Measurements from ENCODE around the gene ZC3H12C.

ZC3H12C gene

GRCh38 chr11:110176366-110177085 is 83.3 kb downstream of the ZC3H12C start:
- Histone ChIP-seq H4K8ac (ENCODE audit: low read depth, low read length) (no peak overlapping the region), H2BK5ac (ENCODE audit: low read length) (no peak overlapping the region), H2BK15ac (replicated peaks; ENCODE audit: low read depth) (no peak overlapping the region), H3K27me3 (ENCODE audit: insufficient read depth, low read length, poor library complexity) (no peaks in the 10 kb centered on the region), H3K79me1 (ENCODE audit: low read length) (no peaks in the 10 kb centered on the region), H3K36me3 (ENCODE audit: control insufficient read depth, insufficient read depth, low read length) (no peaks in the 10 kb centered on the region), H3K4me3 (ENCODE audit: low read length) (no peak overlapping the region), H3K18ac (ENCODE audit: low read length) (no peak overlapping the region), H3K79me2 (ENCODE audit: control insufficient read depth, insufficient read depth, low read length) (no peaks in the 10 kb centered on the region), H3K56ac (ENCODE audit: low read length) (no peak overlapping the region), H3K23ac (ENCODE audit: low read length) (no peak overlapping the region), H3K27ac (ENCODE audit: low read depth, low read length) (no peak overlapping the region), H3K4me1 (ENCODE audit: control insufficient read depth, low read depth, low read length) (no peaks in the 10 kb centered on the region), H2BK120ac (ENCODE audit: low read depth, low read length) (no peak overlapping the region), H2AK5ac (ENCODE audit: low read length) (no peak overlapping the region), H4K5ac (ENCODE audit: low read length) (no peak overlapping the region), H3K4ac (ENCODE audit: low read depth, low read length) (no peak overlapping the region), H3K9ac (ENCODE audit: low read length) (no peak overlapping the region), H3K4me2 (ENCODE audit: low read length) (no peak overlapping the region)
- DNase-seq = peak; percentile 66
- WGBS (ENCODE audit: extremely low coverage, insufficient coverage, low lambda C conversion rate) = no CpG with 5 or more reads among the region's 12 CpGs

GRCh38 chr11:110177086-110177456 is 83.9 kb downstream of the ZC3H12C start:
- H3K4me1 ChIP-seq (ENCODE audit: control insufficient read depth, low read depth, low read length) = no peaks in the 10 kb centered on the region
- H3K27ac ChIP-seq (ENCODE audit: low read depth, low read length) = no peak overlapping the region
- H3K36me3 ChIP-seq (ENCODE audit: control insufficient read depth, insufficient read depth, low read length) = no peaks in the 10 kb centered on the region
- H3K56ac ChIP-seq (ENCODE audit: low read length) = no peak overlapping the region
- no peak overlapping the region for H3K4me2 ChIP-seq (ENCODE audit: low read length)
- H2BK15ac ChIP-seq (replicated peaks; ENCODE audit: low read depth) = no peak overlapping the region
- H2AK5ac ChIP-seq (ENCODE audit: low read length) = no peak overlapping the region
- H3K23ac ChIP-seq (ENCODE audit: low read length) = no peak overlapping the region
- no peak overlapping the region for H3K4me3 ChIP-seq (ENCODE audit: low read length)
- H2BK5ac ChIP-seq (ENCODE audit: low read length) = no peak overlapping the region
- no peaks in the 10 kb centered on the region for H3K79me2 ChIP-seq (ENCODE audit: control insufficient read depth, insufficient read depth, low read length)
- H3K79me1 ChIP-seq (ENCODE audit: low read length) = no peaks in the 10 kb centered on the region
- H3K27me3 ChIP-seq (ENCODE audit: insufficient read depth, low read length, poor library complexity) = no peaks in the 10 kb centered on the region
- H2BK120ac ChIP-seq (ENCODE audit: low read depth, low read length) = no peak overlapping the region
- no peak overlapping the region for H3K9ac ChIP-seq (ENCODE audit: low read length)
- no peak overlapping the region for H4K8ac ChIP-seq (ENCODE audit: low read depth, low read length)
- H3K4ac ChIP-seq (ENCODE audit: low read depth, low read length) = no peak overlapping the region
- no peak overlapping the region for H3K18ac ChIP-seq (ENCODE audit: low read length)
- H4K5ac ChIP-seq (ENCODE audit: low read length) = no peak overlapping the region
- no CpG with 5 or more reads among the region's 7 CpGs for WGBS (ENCODE audit: extremely low coverage, insufficient coverage, low lambda C conversion rate)
- DNase-seq = peak; percentile 65

GRCh38 chr11:110179064-110179463 is 85.9 kb downstream of the ZC3H12C start:
- Histone ChIP-seq H3K56ac (ENCODE audit: low read length) (no peak overlapping the region), H3K4me1 (ENCODE audit: control insufficient read depth, low read depth, low read length) (no peaks in the 10 kb centered on the region), H3K18ac (ENCODE audit: low read length) (no peak overlapping the region), H2AK5ac (ENCODE audit: low read length) (no peak overlapping the region), H4K5ac (ENCODE audit: low read length) (no peak overlapping the region), H3K27ac (ENCODE audit: low read depth, low read length) (no peak overlapping the region), H2BK15ac (replicated peaks; ENCODE audit: low read depth) (no peak overlapping the region), H3K79me1 (ENCODE audit: low read length) (no peaks in the 10 kb centered on the region), H2BK120ac (ENCODE audit: low read depth, low read length) (no peak overlapping the region), H3K4ac (ENCODE audit: low read depth, low read length) (no peak overlapping the region), H3K27me3 (ENCODE audit: insufficient read depth, low read length, poor library complexity) (no peaks in the 10 kb centered on the region), H2BK5ac (ENCODE audit: low read length) (no peak overlapping the region), H3K4me2 (ENCODE audit: low read length) (no peak overlapping the region), H4K8ac (ENCODE audit: low read depth, low read length) (no peak overlapping the region), H3K36me3 (ENCODE audit: control insufficient read depth, insufficient read depth, low read length) (no peaks in the 10 kb centered on the region), H3K79me2 (ENCODE audit: control insufficient read depth, insufficient read depth, low read length) (no peaks in the 10 kb centered on the region), H3K9ac (ENCODE audit: low read length) (no peak overlapping the region), H3K4me3 (ENCODE audit: low read length) (no peak overlapping the region), H3K23ac (ENCODE audit: low read length) (no peak overlapping the region)
- WGBS (ENCODE audit: extremely low coverage, insufficient coverage, low lambda C conversion rate) = no CpG with 5 or more reads among the region's 4 CpGs
- no peak for DNase-seq

GRCh38 chr11:110182886-110183285 is 89.7 kb downstream of the ZC3H12C start:
- Histone ChIP-seq H2BK5ac (ENCODE audit: low read length) (no peak overlapping the region), H2BK120ac (ENCODE audit: low read depth, low read length) (no peak overlapping the region), H3K4me1 (ENCODE audit: control insufficient read depth, low read depth, low read length) (no peaks in the 10 kb centered on the region), H2AK5ac (ENCODE audit: low read length) (no peak overlapping the region), H3K4me3 (ENCODE audit: low read length) (no peak overlapping the region), H2BK15ac (replicated peaks; ENCODE audit: low read depth) (no peak overlapping the region), H3K56ac (ENCODE audit: low read length) (no peak overlapping the region), H3K23ac (ENCODE audit: low read length) (no peak overlapping the region), H3K18ac (ENCODE audit: low read length) (no peak overlapping the region), H3K9ac (ENCODE audit: low read length) (no peak overlapping the region), H3K4ac (ENCODE audit: low read depth, low read length) (no peak overlapping the region), H4K5ac (ENCODE audit: low read length) (no peak overlapping the region), H3K79me2 (ENCODE audit: control insufficient read depth, insufficient read depth, low read length) (no peaks in the 10 kb centered on the region), H3K4me2 (ENCODE audit: low read length) (no peak overlapping the region), H4K8ac (ENCODE audit: low read depth, low read length) (no peak overlapping the region), H3K79me1 (ENCODE audit: low read length) (no peaks in the 10 kb centered on the region), H3K27ac (ENCODE audit: low read depth, low read length) (no peak overlapping the region), H3K36me3 (ENCODE audit: control insufficient read depth, insufficient read depth, low read length) (no peaks in the 10 kb centered on the region), H3K27me3 (ENCODE audit: insufficient read depth, low read length, poor library complexity) (no peaks in the 10 kb centered on the region)
- no peak for DNase-seq
- no CpG with 5 or more reads among the region's 5 CpGs for WGBS (ENCODE audit: extremely low coverage, insufficient coverage, low lambda C conversion rate)

- H3K18ac ChIP-seq (ENCODE audit: low read length) = no peak overlapping the region
- H2AK5ac ChIP-seq (ENCODE audit: low read length) = no peak overlapping the region
- no peak overlapping the region for H3K23ac ChIP-seq (ENCODE audit: low read length)
- no peak overlapping the region for H2BK120ac ChIP-seq (ENCODE audit: low read depth, low read length)
- no peak overlapping the region for H3K56ac ChIP-seq (ENCODE audit: low read length)
- no peaks in the 10 kb centered on the region for H3K79me2 ChIP-seq (ENCODE audit: control insufficient read depth, insufficient read depth, low read length)
- H3K27ac ChIP-seq (ENCODE audit: low read depth, low read length) = no peak overlapping the region
- no peak overlapping the region for H4K8ac ChIP-seq (ENCODE audit: low read depth, low read length)
- no peak overlapping the region for H3K9ac ChIP-seq (ENCODE audit: low read length)
- H3K4me1 ChIP-seq (ENCODE audit: control insufficient read depth, low read depth, low read length) = no peaks in the 10 kb centered on the region
- H3K79me1 ChIP-seq (ENCODE audit: low read length) = no peaks in the 10 kb centered on the region
- H3K4me2 ChIP-seq (ENCODE audit: low read length) = no peak overlapping the region
- H3K4me3 ChIP-seq (ENCODE audit: low read length) = no peak overlapping the region
- H3K4ac ChIP-seq (ENCODE audit: low read depth, low read length) = no peak overlapping the region
- H3K36me3 ChIP-seq (ENCODE audit: control insufficient read depth, insufficient read depth, low read length) = no peaks in the 10 kb centered on the region
- no peak overlapping the region for H4K5ac ChIP-seq (ENCODE audit: low read length)
- H2BK5ac ChIP-seq (ENCODE audit: low read length) = no peak overlapping the region
- no peaks in the 10 kb centered on the region for H3K27me3 ChIP-seq (ENCODE audit: insufficient read depth, low read length, poor library complexity)
- no peak for DNase-seq
- H2BK15ac ChIP-seq (replicated peaks; ENCODE audit: low read depth) = no peak overlapping the region
- WGBS (ENCODE audit: extremely low coverage, insufficient coverage, low lambda C conversion rate) = no CpG with 5 or more reads among the region's 7 CpGs
Measured at GRCh38 chr11:110184456-110184855, 91.3 kb downstream of the ZC3H12C start.

- no peak overlapping the region for H3K18ac ChIP-seq (ENCODE audit: low read length)
- no peak overlapping the region for H3K27ac ChIP-seq (ENCODE audit: low read depth, low read length)
- H3K4me1 ChIP-seq (ENCODE audit: control insufficient read depth, low read depth, low read length) = no peaks in the 10 kb centered on the region
- H3K56ac ChIP-seq (ENCODE audit: low read length) = no peak overlapping the region
- no peaks in the 10 kb centered on the region for H3K36me3 ChIP-seq (ENCODE audit: control insufficient read depth, insufficient read depth, low read length)
- no peak overlapping the region for H3K9ac ChIP-seq (ENCODE audit: low read length)
- no peak overlapping the region for H3K4me3 ChIP-seq (ENCODE audit: low read length)
- H3K4ac ChIP-seq (ENCODE audit: low read depth, low read length) = no peak overlapping the region
- H3K79me2 ChIP-seq (ENCODE audit: control insufficient read depth, insufficient read depth, low read length) = no peaks in the 10 kb centered on the region
- no peak overlapping the region for H2AK5ac ChIP-seq (ENCODE audit: low read length)
- no peak overlapping the region for H3K4me2 ChIP-seq (ENCODE audit: low read length)
- no peak overlapping the region for H4K5ac ChIP-seq (ENCODE audit: low read length)
- no peak overlapping the region for H2BK15ac ChIP-seq (replicated peaks; ENCODE audit: low read depth)
- no peaks in the 10 kb centered on the region for H3K27me3 ChIP-seq (ENCODE audit: insufficient read depth, low read length, poor library complexity)
- H2BK120ac ChIP-seq (ENCODE audit: low read depth, low read length) = no peak overlapping the region
- H2BK5ac ChIP-seq (ENCODE audit: low read length) = no peak overlapping the region
- H3K79me1 ChIP-seq (ENCODE audit: low read length) = no peaks in the 10 kb centered on the region
- no peak for DNase-seq
- no peak overlapping the region for H3K23ac ChIP-seq (ENCODE audit: low read length)
- no peak overlapping the region for H4K8ac ChIP-seq (ENCODE audit: low read depth, low read length)
- WGBS (ENCODE audit: extremely low coverage, insufficient coverage, low lambda C conversion rate) = no CpG with 5 or more reads among the region's 3 CpGs
Measured at GRCh38 chr11:110185121-110185591, 92.0 kb downstream of the ZC3H12C start.
